Upper lobe of left lung (tissue), 4 donors: ENCODE measurements around the gene CCDC158.

Experiments
- EP300 ChIP-seq, 4 donors: sonication (generic); formaldehyde crosslinking; IDR thresholded peaks; one replicate each; pipeline ENCODE4 v1.5.1; 2017; ENCODE audit warnings: antibody characterized with exemption in 4 of 4, control low read depth in 2 of 4
- POLR2A ChIP-seq, 4 donors: fragments of 450-650 bp; IDR thresholded peaks; one replicate each; pipeline ENCODE4 v1.5.1; 2016 to 2017; ENCODE audit warnings: antibody characterized with exemption in 4 of 4, mild to moderate bottlenecking in 2 of 4
- TF ChIP-seq, protein P1 (sequence below), 6 experiments: fragments of 450-650 bp in 4 of 6; fragments of 200-600 bp in 2 of 6; sonication (generic) in 2 of 6; IDR thresholded peaks; one replicate each; pipeline ENCODE4 v1.5.1; 2016 to 2019; ENCODE audit warnings: antibody characterized with exemption in 6 of 6

GRCh38 chr4:76307660-76308014 lies 113.3 kb downstream of the CCDC158 start:
- TF ChIP-seq POLR2A (IDR thresholded peaks at IDR 0.05) = no peak
- TF ChIP-seq, protein P1, sequence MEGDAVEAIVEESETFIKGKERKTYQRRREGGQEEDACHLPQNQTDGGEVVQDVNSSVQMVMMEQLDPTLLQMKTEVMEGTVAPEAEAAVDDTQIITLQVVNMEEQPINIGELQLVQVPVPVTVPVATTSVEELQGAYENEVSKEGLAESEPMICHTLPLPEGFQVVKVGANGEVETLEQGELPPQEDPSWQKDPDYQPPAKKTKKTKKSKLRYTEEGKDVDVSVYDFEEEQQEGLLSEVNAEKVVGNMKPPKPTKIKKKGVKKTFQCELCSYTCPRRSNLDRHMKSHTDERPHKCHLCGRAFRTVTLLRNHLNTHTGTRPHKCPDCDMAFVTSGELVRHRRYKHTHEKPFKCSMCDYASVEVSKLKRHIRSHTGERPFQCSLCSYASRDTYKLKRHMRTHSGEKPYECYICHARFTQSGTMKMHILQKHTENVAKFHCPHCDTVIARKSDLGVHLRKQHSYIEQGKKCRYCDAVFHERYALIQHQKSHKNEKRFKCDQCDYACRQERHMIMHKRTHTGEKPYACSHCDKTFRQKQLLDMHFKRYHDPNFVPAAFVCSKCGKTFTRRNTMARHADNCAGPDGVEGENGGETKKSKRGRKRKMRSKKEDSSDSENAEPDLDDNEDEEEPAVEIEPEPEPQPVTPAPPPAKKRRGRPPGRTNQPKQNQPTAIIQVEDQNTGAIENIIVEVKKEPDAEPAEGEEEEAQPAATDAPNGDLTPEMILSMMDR (IDR thresholded peaks at IDR 0.05) = no peak
- TF ChIP-seq EP300 (IDR thresholded peaks at IDR 0.05) = no peak
